ENCODE results near the gene PDGFA.

PDGFA gene

DNA sequence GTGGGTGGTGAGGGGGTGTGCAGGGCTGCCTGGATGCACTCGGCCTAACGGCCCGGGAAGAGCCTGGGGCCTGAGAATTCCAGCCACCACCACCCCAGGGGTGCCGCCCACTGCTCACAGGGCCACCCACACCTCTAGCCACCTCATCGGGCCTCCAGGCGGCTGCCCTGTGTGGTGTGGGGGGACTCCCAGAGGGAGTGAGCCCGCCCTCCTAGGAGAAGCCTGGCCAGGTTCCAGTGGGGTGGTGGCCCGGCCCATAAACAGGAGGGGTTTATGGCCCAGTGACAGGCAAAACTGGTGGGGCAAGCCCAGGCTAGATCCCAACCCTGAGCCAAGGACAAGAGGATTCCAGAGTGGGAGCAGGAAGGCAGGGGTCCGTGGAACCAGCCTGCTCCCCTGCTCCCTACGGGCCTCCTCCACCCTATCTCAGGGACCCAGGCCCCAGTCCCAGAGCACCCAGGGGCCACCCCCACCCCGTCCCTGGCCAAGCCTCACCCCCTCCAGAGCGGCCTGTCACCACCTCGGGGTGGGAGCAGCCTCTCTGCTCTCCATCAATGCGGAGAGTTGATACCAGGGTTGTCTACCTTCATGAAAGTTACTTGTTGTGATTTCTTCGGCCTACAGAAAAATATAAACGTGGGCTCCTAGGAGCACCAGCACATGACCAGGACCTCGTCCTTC, 20.2 kb upstream of the PDGFA start:
- no peak for DNase-seq (ENCODE audit: low read depth)
- H3K4me3 ChIP-seq (ENCODE audit: low read depth, low read length) = no peak overlapping the region
- TF ChIP-seq, protein P1, sequence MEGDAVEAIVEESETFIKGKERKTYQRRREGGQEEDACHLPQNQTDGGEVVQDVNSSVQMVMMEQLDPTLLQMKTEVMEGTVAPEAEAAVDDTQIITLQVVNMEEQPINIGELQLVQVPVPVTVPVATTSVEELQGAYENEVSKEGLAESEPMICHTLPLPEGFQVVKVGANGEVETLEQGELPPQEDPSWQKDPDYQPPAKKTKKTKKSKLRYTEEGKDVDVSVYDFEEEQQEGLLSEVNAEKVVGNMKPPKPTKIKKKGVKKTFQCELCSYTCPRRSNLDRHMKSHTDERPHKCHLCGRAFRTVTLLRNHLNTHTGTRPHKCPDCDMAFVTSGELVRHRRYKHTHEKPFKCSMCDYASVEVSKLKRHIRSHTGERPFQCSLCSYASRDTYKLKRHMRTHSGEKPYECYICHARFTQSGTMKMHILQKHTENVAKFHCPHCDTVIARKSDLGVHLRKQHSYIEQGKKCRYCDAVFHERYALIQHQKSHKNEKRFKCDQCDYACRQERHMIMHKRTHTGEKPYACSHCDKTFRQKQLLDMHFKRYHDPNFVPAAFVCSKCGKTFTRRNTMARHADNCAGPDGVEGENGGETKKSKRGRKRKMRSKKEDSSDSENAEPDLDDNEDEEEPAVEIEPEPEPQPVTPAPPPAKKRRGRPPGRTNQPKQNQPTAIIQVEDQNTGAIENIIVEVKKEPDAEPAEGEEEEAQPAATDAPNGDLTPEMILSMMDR (IDR thresholded peaks at IDR 0.05; ENCODE audit: control insufficient read depth, extremely low read depth, insufficient read depth) = no peak

DNA sequence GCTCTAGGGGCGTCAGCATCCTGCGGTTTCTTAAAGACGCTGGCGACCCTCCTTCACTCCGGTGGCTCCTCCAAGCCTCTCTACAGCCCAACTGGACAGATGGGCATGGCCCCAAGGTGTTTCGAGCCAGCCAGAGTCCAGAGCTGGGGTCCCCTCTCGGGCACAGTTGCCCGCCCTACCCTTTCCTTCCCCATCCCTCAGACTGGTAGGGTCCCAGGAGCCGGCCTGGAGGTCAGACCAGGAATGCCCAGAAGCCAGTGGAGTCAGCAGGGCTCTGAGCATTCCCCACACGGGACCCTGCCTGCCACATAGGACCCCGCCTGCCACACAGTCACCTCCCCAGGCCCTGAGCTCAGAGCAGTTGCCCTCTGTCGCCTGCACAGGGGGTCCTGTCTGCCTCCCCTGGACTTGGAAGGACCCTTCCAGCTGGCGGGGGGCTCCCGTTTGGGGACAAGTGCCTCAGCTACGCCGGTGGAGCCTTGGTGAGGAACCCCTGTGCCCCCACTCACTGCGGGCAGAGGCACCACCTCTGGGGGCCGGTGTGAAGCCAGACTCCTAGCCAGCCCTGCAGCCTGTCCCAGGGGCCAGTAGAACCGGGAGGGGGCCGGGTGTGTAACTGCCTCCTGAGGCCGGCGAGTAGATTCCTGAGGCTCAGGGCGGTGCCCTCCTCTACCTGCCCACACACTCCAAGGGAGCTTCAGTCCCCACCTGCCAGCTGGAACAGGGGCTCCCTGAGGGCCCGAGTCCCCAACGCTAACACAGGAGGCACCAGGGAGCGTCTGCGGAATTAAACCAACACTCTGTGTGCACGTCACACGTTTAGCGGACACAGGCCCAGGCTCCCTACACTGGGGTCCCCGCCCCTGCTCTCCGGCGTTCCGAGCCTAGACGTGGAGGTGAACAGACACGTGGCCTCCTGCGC, 19.4 kb upstream of the PDGFA start:
- no peak overlapping the region for H3K4me3 ChIP-seq (ENCODE audit: low read depth, low read length)
- TF ChIP-seq, protein P1 (IDR thresholded peaks at IDR 0.05; ENCODE audit: control insufficient read depth, extremely low read depth, insufficient read depth) = no peak
- no peak for DNase-seq (ENCODE audit: low read depth)

DNA sequence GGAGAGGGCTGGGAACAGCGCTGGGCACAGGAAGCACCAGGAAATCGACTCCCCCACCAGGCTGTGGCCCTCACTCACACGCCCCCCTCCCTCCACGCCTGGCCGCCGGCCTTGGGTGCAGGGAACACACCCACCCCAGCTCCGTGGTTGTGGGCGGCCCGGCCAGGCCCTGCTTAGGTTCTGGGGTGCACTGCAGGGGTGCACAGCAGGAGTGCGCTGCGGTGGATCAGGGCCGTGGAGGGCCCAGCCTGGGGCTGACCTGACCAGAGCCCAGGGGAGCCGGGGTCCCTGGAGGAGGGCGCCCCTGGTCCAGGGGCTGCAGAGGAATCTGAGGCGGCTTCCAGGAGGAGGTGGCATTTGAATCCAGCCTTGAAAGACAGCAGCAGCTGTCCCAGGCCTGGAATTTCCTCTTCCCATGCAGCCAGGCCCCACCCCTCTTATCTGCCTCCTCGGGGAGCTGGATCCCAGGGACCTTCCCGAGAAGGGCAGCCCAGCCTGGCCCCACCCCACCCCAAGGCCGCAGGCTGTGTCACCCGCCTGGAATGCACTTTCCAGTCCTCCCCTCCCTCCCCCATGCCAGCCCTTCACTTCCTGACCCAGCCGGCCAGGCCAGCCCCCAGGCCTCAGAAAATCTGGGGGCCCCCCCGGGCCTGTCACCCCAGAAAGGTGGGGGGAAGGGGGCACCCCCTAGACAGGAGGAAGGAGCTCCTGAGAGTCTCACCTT, 18.4 kb upstream of the PDGFA start:
- no peak overlapping the region for H3K4me3 ChIP-seq (ENCODE audit: low read depth, low read length)
- no peak for DNase-seq (ENCODE audit: low read depth)
- TF ChIP-seq, protein P1 (IDR thresholded peaks at IDR 0.05; ENCODE audit: control insufficient read depth, extremely low read depth, insufficient read depth) = no peak

DNA sequence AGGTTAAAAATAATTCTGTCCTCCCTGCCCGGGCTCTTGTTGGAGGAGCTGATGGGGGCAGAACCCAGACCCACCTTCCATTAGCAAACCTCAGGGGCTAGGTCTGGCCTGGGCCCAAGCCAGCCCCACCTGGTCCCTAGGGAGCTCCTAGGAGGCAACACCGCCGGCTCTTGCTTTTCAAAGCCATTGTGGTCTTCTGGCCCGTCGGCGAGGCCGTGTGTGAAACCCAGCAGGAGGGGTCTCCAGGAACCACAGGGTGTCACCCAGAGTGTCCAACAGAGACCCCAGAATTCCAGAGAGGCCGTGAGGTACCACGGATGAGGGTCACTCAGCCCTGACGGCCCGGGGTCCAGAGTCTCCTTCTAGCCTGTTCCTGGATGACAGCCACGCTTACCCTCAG, 16.6 kb upstream of the PDGFA start:
- TF ChIP-seq, protein P1 (IDR thresholded peaks at IDR 0.05; ENCODE audit: control insufficient read depth, extremely low read depth, insufficient read depth) = no peak
- DNase-seq (ENCODE audit: low read depth) = no peak
- no peak overlapping the region for H3K4me3 ChIP-seq (ENCODE audit: low read depth, low read length)

DNA sequence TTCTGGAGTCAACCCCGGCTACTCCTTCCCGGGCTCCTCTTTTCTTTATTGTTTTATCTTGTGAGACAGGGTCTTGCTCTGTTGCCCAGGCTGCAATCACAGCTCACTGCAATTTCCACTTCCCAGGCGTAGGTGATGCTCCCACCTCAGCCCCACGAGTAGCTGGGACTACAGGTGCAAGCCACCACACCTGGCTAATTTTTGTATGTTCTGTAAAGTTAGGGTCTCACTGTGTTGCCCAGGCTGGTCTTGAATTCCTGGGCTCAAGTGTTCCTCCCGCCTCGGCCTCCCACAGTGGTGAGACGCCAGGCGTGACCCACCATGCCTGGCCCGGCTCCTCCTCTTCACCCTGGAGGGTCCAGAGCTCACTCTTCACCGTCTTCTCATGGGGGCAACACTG, 15.3 kb upstream of the PDGFA start:
- TF ChIP-seq, protein P1 (IDR thresholded peaks at IDR 0.05; ENCODE audit: control insufficient read depth, extremely low read depth, insufficient read depth) = no peak
- H3K4me3 ChIP-seq (ENCODE audit: low read depth, low read length) = no peak overlapping the region
- no peak for DNase-seq (ENCODE audit: low read depth)

DNA sequence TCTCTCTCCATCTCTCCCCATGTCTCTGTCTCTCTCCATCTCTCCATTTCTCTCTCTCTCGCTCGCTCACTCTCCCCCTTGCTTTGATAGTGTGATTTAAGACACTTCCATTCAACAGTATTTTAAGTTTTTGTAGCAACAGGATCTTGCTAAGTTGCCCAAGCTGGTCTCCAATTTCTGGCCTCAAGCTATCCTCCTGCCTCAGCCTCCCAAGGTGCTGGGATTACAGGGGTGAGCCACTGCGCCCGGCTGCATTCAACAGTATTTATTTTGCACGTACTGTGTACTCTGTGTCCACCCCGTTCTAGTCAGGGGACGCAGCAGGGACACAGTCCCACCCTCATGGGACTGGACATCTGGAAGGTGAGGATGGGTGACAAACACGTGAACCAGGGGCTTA, 14.4 kb upstream of the PDGFA start:
- DNase-seq (ENCODE audit: low read depth) = no peak
- TF ChIP-seq, protein P1 (IDR thresholded peaks at IDR 0.05; ENCODE audit: control insufficient read depth, extremely low read depth, insufficient read depth) = no peak
- no peak overlapping the region for H3K4me3 ChIP-seq (ENCODE audit: low read depth, low read length)
